Measurements from ENCODE around the gene AHNAK2.
"Not testable (repeated sequence)": the region's sequence is repeated elsewhere in the genome, so short reads cannot be mapped to it uniquely, and the experiment has no call there.

DNA sequence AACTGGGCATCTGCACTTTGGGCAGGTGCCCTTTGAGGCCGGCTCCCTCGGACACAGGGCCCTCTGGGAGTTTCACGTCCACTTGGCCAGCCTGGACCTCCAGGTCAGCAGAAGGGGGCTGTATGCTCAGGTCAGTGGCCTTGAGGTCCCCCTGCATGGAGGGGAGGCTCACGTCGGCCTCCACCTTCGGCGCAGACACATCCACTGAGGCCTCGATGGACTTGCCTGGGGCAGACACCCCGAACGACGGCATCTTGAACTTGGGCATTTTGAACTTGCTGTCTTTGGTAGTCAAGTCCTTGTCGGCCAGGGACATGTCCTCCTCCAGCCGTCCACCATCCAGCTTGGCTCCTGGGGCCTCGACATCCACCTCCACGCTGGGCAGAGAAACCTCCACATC is 27.5 kb downstream of the AHNAK2 start:
- TF ChIP-seq, protein P1, sequence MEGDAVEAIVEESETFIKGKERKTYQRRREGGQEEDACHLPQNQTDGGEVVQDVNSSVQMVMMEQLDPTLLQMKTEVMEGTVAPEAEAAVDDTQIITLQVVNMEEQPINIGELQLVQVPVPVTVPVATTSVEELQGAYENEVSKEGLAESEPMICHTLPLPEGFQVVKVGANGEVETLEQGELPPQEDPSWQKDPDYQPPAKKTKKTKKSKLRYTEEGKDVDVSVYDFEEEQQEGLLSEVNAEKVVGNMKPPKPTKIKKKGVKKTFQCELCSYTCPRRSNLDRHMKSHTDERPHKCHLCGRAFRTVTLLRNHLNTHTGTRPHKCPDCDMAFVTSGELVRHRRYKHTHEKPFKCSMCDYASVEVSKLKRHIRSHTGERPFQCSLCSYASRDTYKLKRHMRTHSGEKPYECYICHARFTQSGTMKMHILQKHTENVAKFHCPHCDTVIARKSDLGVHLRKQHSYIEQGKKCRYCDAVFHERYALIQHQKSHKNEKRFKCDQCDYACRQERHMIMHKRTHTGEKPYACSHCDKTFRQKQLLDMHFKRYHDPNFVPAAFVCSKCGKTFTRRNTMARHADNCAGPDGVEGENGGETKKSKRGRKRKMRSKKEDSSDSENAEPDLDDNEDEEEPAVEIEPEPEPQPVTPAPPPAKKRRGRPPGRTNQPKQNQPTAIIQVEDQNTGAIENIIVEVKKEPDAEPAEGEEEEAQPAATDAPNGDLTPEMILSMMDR (conservative IDR thresholded peaks at IDR 0.05 in 1 of 2, IDR thresholded peaks at IDR 0.05 in 1 of 2; ENCODE audit: extremely low read depth in 1 of 2, insufficient read depth in 1 of 2, low read depth in 1 of 2, low read length in 2 of 2): not testable (repeated sequence)
- not testable (repeated sequence) for TF ChIP-seq EZH2 (IDR thresholded peaks at IDR 0.05; ENCODE audit: borderline replicate concordance, low read length)
